MG63 (cell line): ENCODE results near the gene DGKD. TPM values are rescaled to one million over a fixed set of nuclear protein-coding genes. Genes with fewer than 3 reads are reported as not detected.

ENCODE experiments used
- DNase-seq: peaks from one replicate; pipeline ENCODE4 v3.0.0-alpha.2; 2020
- H3K27me3 ChIP-seq: fragments of 250-450 bp; sonication (Bioruptor Pico); 2 replicates; pipeline ENCODE4 v1.5.1; 2020; ENCODE audit warnings: mild to moderate bottlenecking, moderate library complexity
- H3K36me3 ChIP-seq: fragments of 250-450 bp; sonication (Bioruptor Pico); 2 replicates; pipeline ENCODE4 v1.5.1; 2020; ENCODE audit warnings: mild to moderate bottlenecking, moderate library complexity
- H3K4me3 ChIP-seq: fragments of 250-450 bp; sonication (Bioruptor Pico); 2 replicates; pipeline ENCODE4 v1.5.1; 2020; ENCODE audit warnings: mild to moderate bottlenecking, moderate library complexity
- H3K9me3 ChIP-seq: fragments of 250-450 bp; sonication (Bioruptor Pico); 2 replicates; pipeline ENCODE4 v1.5.1; 2020; ENCODE audit warnings: mild to moderate bottlenecking, moderate library complexity
- total RNA-seq: library from RNA; depleted of rRNA; stranded (reverse); fragments of >200 nt; shearing (Covaris generic); gene quantifications from 2 replicates; pipeline ENCODE4 v1.2.3, GENCODE V29; 2014; ENCODE audit warnings: low replicate concordance

The DGKD gene
- total RNA-seq, 1 experiment from 2014 or later = 8.8 TPM

- Histone ChIP-seq H3K4me3 (no peak overlapping the region), H3K36me3 (peaks cover 36% of the 10 kb centered on the region), H3K9me3 (no peaks in the 10 kb centered on the region), H3K27me3 (no peaks in the 10 kb centered on the region)
- no peak for DNase-seq
These were observed 94.3 kb downstream of the DGKD start for GRCh38 chr2:233448575-233448974.

GRCh38 chr2:233449081-233449901 is 95.0 kb downstream of the DGKD start:
- H3K4me3 ChIP-seq = no peak overlapping the region
- no peaks in the 10 kb centered on the region for H3K27me3 ChIP-seq
- H3K9me3 ChIP-seq = no peaks in the 10 kb centered on the region
- no peak for DNase-seq
- peaks cover 31% of the 10 kb centered on the region for H3K36me3 ChIP-seq

GRCh38 chr2:233449921-233450863 is 95.9 kb downstream of the DGKD start:
- Histone ChIP-seq H3K36me3 (peaks cover 32% of the 10 kb centered on the region), H3K9me3 (no peaks in the 10 kb centered on the region)
- DNase-seq = no peak

GRCh38 chr2:233450864-233451575 is 96.7 kb downstream of the DGKD start:
- no peak for DNase-seq
- Histone ChIP-seq H3K27me3 (no peaks in the 10 kb centered on the region), H3K36me3 (peaks cover 32% of the 10 kb centered on the region), H3K9me3 (no peaks in the 10 kb centered on the region), H3K4me3 (no peak overlapping the region)

More at GRCh38 chr2:233449921-233450863, 95.9 kb downstream of the DGKD start:
- H3K4me3 ChIP-seq = no peak overlapping the region
- H3K27me3 ChIP-seq = no peaks in the 10 kb centered on the region

GRCh38 chr2:233451950-233452349 is 97.7 kb downstream of the DGKD start:
- peaks cover 29% of the 10 kb centered on the region for H3K36me3 ChIP-seq
- no peak overlapping the region for H3K4me3 ChIP-seq
- no peaks in the 10 kb centered on the region for H3K27me3 ChIP-seq
- H3K9me3 ChIP-seq = no peaks in the 10 kb centered on the region
- DNase-seq = no peak

GRCh38 chr2:233453111-233453915 is 99.0 kb downstream of the DGKD start:
- no peaks in the 10 kb centered on the region for H3K27me3 ChIP-seq
- H3K4me3 ChIP-seq = no peak overlapping the region
- peaks cover 30% of the 10 kb centered on the region for H3K36me3 ChIP-seq
- no peak for DNase-seq
- no peaks in the 10 kb centered on the region for H3K9me3 ChIP-seq

GRCh38 chr2:233453916-233454315 is 99.6 kb downstream of the DGKD start:
- Histone ChIP-seq H3K9me3 (no peaks in the 10 kb centered on the region), H3K27me3 (no peaks in the 10 kb centered on the region), H3K4me3 (no peak overlapping the region), H3K36me3 (peaks cover 28% of the 10 kb centered on the region)
- DNase-seq = no peak

- DNase-seq = no peak
- H3K36me3 ChIP-seq = peaks cover 24% of the 10 kb centered on the region
- H3K4me3 ChIP-seq = no peak overlapping the region
- H3K27me3 ChIP-seq = no peaks in the 10 kb centered on the region
- H3K9me3 ChIP-seq = no peaks in the 10 kb centered on the region
These were observed 100.7 kb downstream of the DGKD start for GRCh38 chr2:233455006-233455405.

GRCh38 chr2:233455491-233455890 is 101.2 kb downstream of the DGKD start:
- no peak overlapping the region for H3K4me3 ChIP-seq
- H3K9me3 ChIP-seq = no peaks in the 10 kb centered on the region
- H3K27me3 ChIP-seq = no peaks in the 10 kb centered on the region
- peaks cover 24% of the 10 kb centered on the region for H3K36me3 ChIP-seq
- no peak for DNase-seq

GRCh38 chr2:233456111-233456510 is 101.8 kb downstream of the DGKD start:
- H3K27me3 ChIP-seq = no peaks in the 10 kb centered on the region
- H3K4me3 ChIP-seq = no peak overlapping the region
- H3K36me3 ChIP-seq = peaks cover 22% of the 10 kb centered on the region
- no peaks in the 10 kb centered on the region for H3K9me3 ChIP-seq
- DNase-seq = no peak

- H3K9me3 ChIP-seq = no peaks in the 10 kb centered on the region
- DNase-seq = no peak
- no peaks in the 10 kb centered on the region for H3K27me3 ChIP-seq
- H3K36me3 ChIP-seq = peaks cover 19% of the 10 kb centered on the region
- no peak overlapping the region for H3K4me3 ChIP-seq
These were observed 102.6 kb downstream of the DGKD start for GRCh38 chr2:233456934-233457333.

- DNase-seq = no peak
- H3K36me3 ChIP-seq = peaks cover 17% of the 10 kb centered on the region
- H3K27me3 ChIP-seq = no peaks in the 10 kb centered on the region
- no peak overlapping the region for H3K4me3 ChIP-seq
- no peaks in the 10 kb centered on the region for H3K9me3 ChIP-seq
These were observed 103.1 kb downstream of the DGKD start for GRCh38 chr2:233457356-233457755.

GRCh38 chr2:233458031-233458610 is 103.8 kb downstream of the DGKD start:
- Histone ChIP-seq H3K4me3 (no peak overlapping the region), H3K27me3 (no peaks in the 10 kb centered on the region), H3K9me3 (no peaks in the 10 kb centered on the region), H3K36me3 (peaks cover 12% of the 10 kb centered on the region)
- DNase-seq = no peak

- Histone ChIP-seq H3K36me3 (peaks cover 12% of the 10 kb centered on the region), H3K4me3 (no peak overlapping the region)
- no peak for DNase-seq
These were observed 104.5 kb downstream of the DGKD start for GRCh38 chr2:233458826-233459225.

GRCh38 chr2:233459426-233459825 is 105.1 kb downstream of the DGKD start:
- Histone ChIP-seq H3K27me3 (no peaks in the 10 kb centered on the region), H3K4me3 (no peak overlapping the region), H3K36me3 (peaks cover 12% of the 10 kb centered on the region), H3K9me3 (no peaks in the 10 kb centered on the region)
- no peak for DNase-seq

More at GRCh38 chr2:233458826-233459225, 104.5 kb downstream of the DGKD start:
- Histone ChIP-seq H3K9me3 (no peaks in the 10 kb centered on the region), H3K27me3 (no peaks in the 10 kb centered on the region)
